GM18505 (cell line): ENCODE measurements around the gene CCDC86.
"Not testable (repeated sequence)": the region's sequence is repeated elsewhere in the genome, so short reads cannot be mapped to it uniquely, and the experiment has no call there.

Experiments used
- ATAC-seq: cut with Tn5 transposase; IDR thresholded peaks from one replicate; pipeline ENCODE4 v1.9.1; 2021; ENCODE audit not compliant: unreplicated experiment
- POLR2A ChIP-seq: IDR thresholded peaks from 4 replicates; pipeline ENCODE4 v1.6.1; 2011; ENCODE audit warnings: borderline replicate concordance; ENCODE audit not compliant: insufficient read depth, insufficient read length; ENCODE audit errors: extremely low read depth

The CCDC86 gene

DNA sequence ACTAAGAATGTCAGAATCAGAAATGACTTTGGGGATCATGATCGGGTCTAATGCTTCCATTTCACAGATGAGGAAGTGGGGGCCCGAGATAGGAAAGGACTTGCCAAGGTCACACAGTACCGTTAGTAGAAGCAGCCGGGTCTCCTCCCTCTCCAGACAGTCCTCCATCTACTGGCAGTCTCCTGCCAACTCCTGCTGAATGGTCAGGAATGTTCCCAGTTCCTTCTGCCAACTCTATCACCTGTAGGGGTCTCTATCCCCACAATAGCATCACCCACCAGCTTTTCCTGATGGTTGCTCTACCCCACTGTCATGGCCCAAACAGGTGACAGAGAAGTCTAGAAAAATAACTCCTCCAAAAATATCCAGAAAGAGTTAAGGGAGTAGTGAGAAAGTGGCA is 23.9 kb upstream of the CCDC86 start:
- ATAC-seq, result no peak

DNA sequence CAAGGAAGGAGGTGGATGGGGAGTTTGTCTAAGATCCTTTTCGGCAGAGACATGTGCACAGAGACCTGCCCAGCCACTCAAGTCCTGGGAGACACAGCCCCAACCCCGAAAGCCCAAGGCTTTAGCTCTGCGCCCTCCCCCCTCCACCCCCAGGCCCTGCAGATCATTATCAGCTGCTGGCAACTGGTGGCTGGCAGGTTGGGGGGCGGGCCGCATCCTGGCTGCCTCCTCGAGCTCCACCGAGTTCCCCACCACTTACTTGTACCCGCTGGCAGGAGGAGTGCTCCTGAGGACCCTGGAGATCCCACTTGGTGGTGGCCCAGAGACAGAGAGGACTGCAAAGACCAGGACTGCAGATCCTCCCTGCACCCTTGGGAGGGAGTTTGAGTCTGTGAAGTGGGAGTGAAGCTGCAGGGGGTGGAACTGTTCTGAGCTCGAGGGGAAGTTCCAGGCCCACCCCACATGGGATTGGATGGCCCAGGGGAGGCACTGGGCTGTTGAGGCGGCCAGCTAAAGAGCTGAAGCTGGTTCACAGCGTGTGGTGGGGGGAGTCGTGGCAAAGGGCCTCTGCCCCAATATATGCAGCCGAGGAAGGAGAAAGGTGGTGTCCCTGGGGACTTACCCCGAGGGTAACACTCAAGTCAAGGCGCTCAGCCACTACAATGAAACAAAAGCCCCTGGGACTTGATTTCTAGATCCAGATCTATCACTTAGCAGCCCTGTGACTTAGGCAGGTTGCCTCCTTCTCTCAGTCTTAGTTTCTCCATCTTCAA is 19.9 kb upstream of the CCDC86 start:
- TF ChIP-seq POLR2A, result no peak
- peak; percentile 51 for ATAC-seq

More for the DNA sequence above, 23.9 kb upstream of the CCDC86 start:
- no peak for TF ChIP-seq POLR2A

DNA sequence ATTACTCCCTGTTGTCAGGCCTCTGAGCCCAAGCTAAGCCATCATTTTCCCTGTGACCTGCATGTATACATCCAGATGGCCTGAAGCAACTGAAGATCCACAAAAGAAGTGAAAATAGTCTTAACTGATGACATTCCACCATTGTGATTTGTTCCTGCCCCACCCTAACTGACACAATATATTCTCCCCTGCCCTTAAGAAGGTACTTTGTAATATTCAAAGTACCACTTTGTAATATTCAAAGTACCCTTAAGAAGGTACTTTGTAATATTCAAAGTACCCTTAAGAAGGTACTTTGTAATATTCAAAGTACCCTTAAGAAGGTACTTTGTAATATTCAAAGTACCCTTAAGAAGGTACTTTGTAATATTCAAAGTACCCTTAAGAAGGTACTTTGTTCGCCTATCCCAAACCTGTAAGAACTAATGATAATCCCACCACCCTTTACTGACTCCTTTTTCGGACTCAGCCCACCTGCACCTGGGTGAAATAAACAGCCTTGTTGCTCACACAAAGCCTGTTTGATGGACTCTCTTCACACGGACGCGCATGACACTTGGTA is 18.1 kb upstream of the CCDC86 start:
- not testable (repeated sequence) for ATAC-seq

DNA sequence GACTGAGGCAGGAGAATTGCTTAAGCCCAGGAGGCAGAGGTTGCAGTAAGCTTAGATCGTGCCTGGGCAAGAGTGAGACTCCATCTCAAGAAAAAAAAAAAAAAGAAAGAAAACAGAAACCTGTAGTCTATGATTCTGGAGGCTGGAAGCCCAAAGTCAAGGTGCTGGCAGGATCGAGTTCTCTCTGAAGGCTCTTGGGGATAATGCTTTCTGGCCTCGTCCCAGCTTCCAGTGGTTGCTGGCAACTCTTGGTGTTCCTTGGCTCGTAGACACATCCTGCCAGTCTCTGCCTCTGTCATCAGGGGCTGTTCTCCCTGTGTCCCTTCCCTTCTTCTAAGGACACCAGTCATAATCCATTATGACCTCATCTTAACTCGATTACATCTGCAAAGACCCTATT is 16.8 kb upstream of the CCDC86 start:
- ATAC-seq, result no peak

DNA sequence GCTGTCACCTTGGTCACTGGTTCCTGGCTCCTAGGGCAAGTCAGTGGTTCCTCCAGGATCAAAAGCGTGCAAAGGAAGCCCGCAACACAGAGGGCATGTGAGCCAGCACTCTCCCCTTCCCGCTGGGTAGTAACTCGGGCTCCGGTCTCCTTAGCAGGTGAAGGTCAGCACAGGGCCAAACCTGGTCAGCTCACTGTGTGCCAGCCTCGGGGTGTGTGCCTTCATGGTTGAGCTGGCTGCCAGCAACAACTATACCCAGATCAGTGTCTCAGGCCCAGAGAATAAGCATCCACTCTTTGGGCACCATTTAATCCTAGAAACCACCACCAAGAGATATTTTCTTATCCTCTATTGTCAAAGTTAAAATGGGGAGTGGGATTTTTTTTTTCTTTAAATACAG is 16.1 kb upstream of the CCDC86 start:
- ATAC-seq, result no peak
- no peak for TF ChIP-seq POLR2A

More for the DNA sequence above, 16.8 kb upstream of the CCDC86 start:
- no peak for TF ChIP-seq POLR2A

DNA sequence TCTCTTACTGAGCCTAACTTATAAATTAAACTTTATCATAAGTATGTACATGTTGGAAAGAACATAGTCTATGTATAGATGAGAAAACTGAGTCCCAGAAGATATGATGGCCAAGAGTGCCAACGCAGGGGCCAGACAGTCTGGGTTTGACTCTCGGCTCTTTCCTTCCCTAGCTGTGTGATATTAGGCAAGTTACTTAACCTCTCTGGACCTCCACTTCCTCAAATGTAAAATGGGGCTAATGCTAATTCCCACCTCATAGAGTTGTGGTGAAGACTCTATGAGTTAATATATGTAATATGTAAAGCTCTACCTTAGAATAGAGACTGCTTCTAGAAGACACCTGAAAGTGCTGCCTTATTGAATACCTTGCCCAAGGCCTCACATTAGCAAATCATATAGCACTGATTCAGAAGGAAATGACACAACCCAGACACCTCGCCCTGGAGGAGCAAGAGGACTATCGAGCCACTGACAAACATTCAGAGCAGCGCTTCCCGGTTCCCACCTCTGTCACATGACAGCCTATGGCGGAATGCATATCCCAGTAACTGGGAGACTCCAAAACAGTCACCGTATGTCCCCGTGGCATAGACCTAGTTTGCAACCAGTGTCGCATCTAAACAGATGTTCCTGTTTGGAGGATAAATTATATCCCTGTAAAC is 11.3 kb upstream of the CCDC86 start:
- TF ChIP-seq POLR2A, result no peak
- ATAC-seq, result no peak

DNA sequence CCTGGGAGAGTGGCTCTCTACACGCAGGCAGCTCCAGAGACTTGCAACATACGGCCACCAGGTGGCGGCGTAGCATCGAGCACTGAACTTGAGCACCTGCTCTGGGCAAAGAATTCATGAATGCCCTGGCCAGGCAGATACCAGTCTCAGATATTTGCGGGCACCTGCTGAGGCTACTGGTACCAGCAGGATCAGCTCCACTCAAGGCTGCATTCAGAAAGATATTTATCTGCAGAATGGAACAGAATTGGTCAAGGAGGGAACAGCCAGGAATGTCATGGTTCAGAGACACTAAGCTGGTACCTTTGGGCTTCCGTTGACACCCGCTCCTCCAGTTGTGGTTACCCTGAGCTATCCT is 10.8 kb upstream of the CCDC86 start:
- peak; percentile 68 for ATAC-seq
- no peak for TF ChIP-seq POLR2A

DNA sequence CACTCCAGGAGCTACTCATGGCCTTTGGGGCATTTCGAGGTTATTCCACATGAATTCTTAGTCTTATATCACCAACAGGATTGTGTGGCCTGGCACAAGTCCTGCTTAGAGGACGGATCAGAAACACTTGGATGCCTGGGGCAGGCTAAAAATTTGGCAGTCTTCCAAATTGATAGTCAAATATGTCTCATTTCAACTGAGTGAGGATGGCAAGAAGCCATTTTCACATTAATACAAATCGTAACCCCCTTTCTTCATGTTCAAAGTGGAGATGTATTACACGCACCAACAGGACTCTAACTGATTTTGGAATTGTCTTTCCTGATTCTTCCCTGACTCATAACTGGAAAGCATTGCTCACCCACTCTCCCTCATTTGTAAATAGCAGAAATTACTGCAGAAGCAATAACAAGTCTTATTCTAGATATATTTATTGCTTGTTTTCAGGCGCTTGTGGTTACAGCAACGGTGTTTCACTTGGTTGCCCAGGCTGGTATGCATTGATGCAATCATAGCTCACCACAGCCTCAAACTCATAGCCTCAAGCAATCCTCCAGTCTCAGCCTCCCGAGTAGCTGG is 10.3 kb upstream of the CCDC86 start:
- TF ChIP-seq POLR2A, result no peak
- ATAC-seq, result no peak

DNA sequence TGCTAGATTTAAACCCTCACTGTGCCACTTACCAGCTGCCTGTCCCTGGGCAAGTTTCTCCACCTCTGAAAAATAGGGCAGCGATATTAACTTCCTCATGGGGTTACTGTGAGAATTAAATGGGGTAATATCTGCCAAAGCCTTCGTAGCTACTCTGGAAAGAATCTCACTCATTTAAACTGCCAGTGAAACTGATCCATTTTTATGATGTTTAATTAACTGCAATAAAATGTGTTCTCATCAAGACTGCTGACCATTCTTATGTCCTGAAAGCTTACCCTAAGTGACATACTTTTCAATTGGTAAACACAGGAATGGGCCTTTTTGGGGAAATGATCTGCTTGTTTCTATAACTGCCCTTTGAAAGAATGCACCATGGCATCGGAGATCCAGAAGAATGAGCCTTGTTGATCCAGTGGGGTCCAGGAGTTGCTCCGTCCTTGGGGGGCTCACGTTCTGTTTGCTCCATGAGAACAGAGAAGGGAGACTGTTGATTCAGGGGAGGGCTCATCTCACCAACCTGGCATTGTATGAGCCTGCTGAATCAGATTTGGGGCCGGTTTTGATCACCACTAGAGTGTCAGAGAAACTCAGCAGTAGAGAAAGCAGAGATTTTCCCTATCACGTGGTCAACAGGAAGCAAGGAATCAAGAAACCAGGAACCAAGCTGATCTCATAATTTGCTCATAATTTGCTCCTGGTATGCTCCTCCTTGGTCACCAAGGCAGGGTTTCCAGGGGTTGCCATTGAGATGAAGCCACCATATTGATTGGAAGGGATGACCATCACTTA is 7.0 kb upstream of the CCDC86 start:
- TF ChIP-seq POLR2A, result no peak
- no peak for ATAC-seq

DNA sequence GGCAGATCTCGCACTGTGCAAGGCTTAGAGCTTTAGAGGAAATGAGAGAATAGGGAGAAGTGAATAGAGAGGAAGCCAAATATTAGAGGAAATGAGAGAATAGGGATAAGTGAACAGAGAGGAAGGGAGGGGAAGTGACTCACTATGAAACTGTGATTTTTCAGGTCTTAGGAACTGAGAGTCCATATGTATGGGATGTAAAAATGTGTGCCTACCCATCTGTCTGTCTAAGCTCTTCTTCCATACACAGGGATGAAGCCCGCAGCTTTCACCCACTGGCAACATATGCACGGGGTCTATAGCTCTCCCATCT is 6.4 kb upstream of the CCDC86 start:
- TF ChIP-seq POLR2A, result no peak
- no peak for ATAC-seq

DNA sequence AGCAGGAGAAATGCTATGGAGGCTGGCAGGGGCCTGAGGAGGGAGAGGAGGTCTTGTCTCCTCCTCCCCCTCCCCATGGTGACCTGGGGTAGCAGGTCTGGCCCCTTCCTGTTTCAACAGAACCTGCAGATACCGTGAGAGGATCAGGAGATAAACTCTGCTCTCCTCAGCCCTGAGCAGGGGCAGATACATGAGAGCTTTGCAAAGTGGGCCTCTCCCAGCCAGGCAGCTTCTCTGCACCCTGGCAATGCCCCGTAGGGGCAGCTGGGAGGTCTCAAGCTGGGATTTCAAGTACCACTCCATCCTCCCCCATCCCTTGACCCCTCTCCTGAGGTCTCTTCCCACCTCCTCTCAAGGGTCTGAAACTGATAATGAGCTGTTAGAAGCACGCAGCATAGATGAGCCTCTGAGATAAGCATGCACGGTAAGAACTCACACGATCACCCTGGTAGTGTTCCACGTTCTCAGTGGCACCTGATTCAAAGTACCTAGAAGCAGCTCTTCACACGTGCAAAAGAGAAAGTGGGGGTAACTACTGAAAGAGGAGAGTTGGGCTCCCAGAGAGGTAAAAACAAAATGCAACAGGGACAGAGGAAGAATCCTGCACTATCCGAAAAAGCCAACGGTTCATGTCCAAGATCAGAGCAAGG is 4.9 kb upstream of the CCDC86 start:
- no peak for TF ChIP-seq POLR2A
- ATAC-seq, result no peak

DNA sequence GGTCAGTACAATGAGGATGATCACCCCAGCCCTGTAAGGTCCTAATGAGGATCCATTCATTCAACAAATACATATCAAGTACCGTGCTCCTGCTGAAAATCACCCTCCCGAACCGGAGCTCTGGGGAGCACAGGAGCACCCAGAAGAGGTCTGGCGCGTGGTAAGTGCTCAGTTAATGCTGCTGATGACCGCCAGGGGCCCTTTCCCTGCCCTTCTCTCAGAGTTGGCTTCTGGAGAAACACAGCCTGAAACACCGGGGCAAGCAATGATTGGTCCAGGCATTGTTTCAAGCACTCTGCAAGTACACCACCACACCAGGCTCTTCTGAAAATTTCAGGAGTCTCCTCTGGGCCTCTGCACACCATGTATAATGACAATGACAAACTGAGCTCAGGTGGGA is 3.8 kb upstream of the CCDC86 start:
- TF ChIP-seq POLR2A, result no peak
- ATAC-seq, result no peak
